H1 (cell line): Measurements from ENCODE around the gene STXBP5. TPM values are rescaled to one million over a fixed set of nuclear protein-coding genes. Genes with fewer than 3 reads are reported as not detected.

Experiments
- CTCF ChIA-PET: fragments of 300-600 bp; sonication (Branson Sonifier 250); formaldehyde crosslinking; loops from one replicate; lab custom pipeline; 2021; ENCODE audit not compliant: partially characterized antibody; lab: Charles Lee
- POLR2A ChIA-PET: fragments of 300-600 bp; sonication (Branson Sonifier 250); formaldehyde crosslinking; loops from one replicate; lab custom pipeline; 2021; ENCODE audit warnings: inconsistent platforms; ENCODE audit not compliant: partially characterized antibody; lab: Charles Lee
- DNase-seq, 2 experiments: peaks; one replicate each; pipeline versions ENCODE4 v3.0.0 to v3.0.0-alpha.2; 2010 to 2022; ENCODE audit warnings: low spot score in 2 of 2, low read depth in 1 of 2, mixed read lengths in 1 of 2
- FAIRE-seq: peaks from 2 replicates; lab custom pipeline; 2011; peaks lifted over from hg19 to GRCh38; lab: Jason Lieb, UNC
- H2AFZ ChIP-seq: 2 replicates; pipeline ENCODE4 v1.8.1; 2012; ENCODE audit warnings: low read length, inconsistent platforms
- H2AK5ac ChIP-seq: 2 replicates; pipeline ENCODE4 v1.6.1; 2013; ENCODE audit warnings: low read depth, low read length
- H2BK120ac ChIP-seq: replicated peaks from 2 replicates; pipeline ENCODE3; 2013; ENCODE audit warnings: low read depth, low read length, inconsistent platforms
- H2BK12ac ChIP-seq: 2 replicates; pipeline ENCODE4 v1.6.1; 2013; ENCODE audit warnings: low read depth, low read length
- H2BK15ac ChIP-seq: 2 replicates; pipeline ENCODE4 v1.6.1; 2013; ENCODE audit warnings: low read length
- H2BK20ac ChIP-seq: 2 replicates; pipeline ENCODE4 v1.6.1; 2013; ENCODE audit warnings: low read length
- H2BK5ac ChIP-seq: 2 replicates; pipeline ENCODE4 v1.6.1; 2013; ENCODE audit warnings: low read depth, low read length
- H3K14ac ChIP-seq: 2 replicates; pipeline ENCODE4 v1.6.1; 2013; ENCODE audit warnings: inconsistent platforms; ENCODE audit not compliant: insufficient read length
- H3K18ac ChIP-seq: 2 replicates; pipeline ENCODE4 v1.6.1; 2013; ENCODE audit warnings: low read length; ENCODE audit errors: extremely low read depth
- H3K23ac ChIP-seq: 2 replicates; pipeline ENCODE4 v1.6.1; 2013; ENCODE audit warnings: inconsistent platforms; ENCODE audit not compliant: insufficient read length
- H3K23me2 ChIP-seq: 2 replicates; pipeline ENCODE4 v1.6.1; 2013; ENCODE audit warnings: low read depth, low read length
- H3K27ac ChIP-seq: 2 replicates; pipeline ENCODE4 v1.6.1; 2011; ENCODE audit warnings: low read depth, low read length, inconsistent platforms
- H3K27me3 ChIP-seq, 4 experiments: replicated peaks in 1 of 4; 1 replicate in 1 of 4; 2 replicates in 3 of 4; pipeline versions ENCODE4 v1.6.1 to v1.8.1; 2011 to 2013; ENCODE audit warnings: low read length in 3 of 4, mild to moderate bottlenecking in 3 of 4, inconsistent platforms in 2 of 4, mixed read lengths in 2 of 4, moderate library complexity in 1 of 4; ENCODE audit not compliant: control insufficient read depth in 3 of 4, insufficient read depth in 3 of 4; ENCODE audit errors: extremely low read depth in 1 of 4
- H3K36me3 ChIP-seq, 4 experiments: 2 replicates each; pipeline versions ENCODE4 v1.6.1 to v1.8.1; 2011 to 2013; ENCODE audit warnings: mild to moderate bottlenecking in 4 of 4, low read length in 3 of 4, moderate library complexity in 2 of 4, control low read depth in 1 of 4, inconsistent platforms in 1 of 4; ENCODE audit not compliant: insufficient read depth in 4 of 4, control insufficient read depth in 2 of 4
- H3K4ac ChIP-seq: replicated peaks from 2 replicates; pipeline ENCODE3; 2013; ENCODE audit warnings: low read length, low read depth, mixed read lengths, inconsistent platforms; ENCODE audit not compliant: insufficient read length
- H3K4me1 ChIP-seq, 4 experiments: replicated peaks in 1 of 4; 1 replicate in 1 of 4; 2 replicates in 3 of 4; pipeline versions ENCODE4 v1.6.1 to v1.8.1; 2011 to 2013; ENCODE audit warnings: low read length in 3 of 4, inconsistent platforms in 2 of 4, mixed read lengths in 1 of 4; ENCODE audit not compliant: insufficient read depth in 4 of 4, control insufficient read depth in 3 of 4
- H3K4me2 ChIP-seq, 2 experiments: 2 replicates each; pipeline versions ENCODE4 v1.6.1 to v1.8.1; 2011 to 2013; ENCODE audit warnings: low read depth in 2 of 2, low read length in 2 of 2, control low read depth in 1 of 2, inconsistent platforms in 1 of 2, mild to moderate bottlenecking in 1 of 2; ENCODE audit not compliant: insufficient read depth in 1 of 2
- H3K4me3 ChIP-seq, 4 experiments: fragments of 200-600, 300-600 bp in 1 of 4; sonication (generic), shearing (Covaris generic), sonication (Bioruptor Twin) in 1 of 4; 2 replicates each; pipeline versions ENCODE4 v1.5.1 to v1.8.1; 2011 to 2016; ENCODE audit warnings: low read length in 4 of 4, low read depth in 3 of 4, control low read depth in 2 of 4, inconsistent platforms in 2 of 4, mild to moderate bottlenecking in 2 of 4, mixed read lengths in 1 of 4, moderate library complexity in 1 of 4; ENCODE audit not compliant: insufficient read depth in 2 of 4; ENCODE audit errors: extremely low read depth in 1 of 4
- H3K56ac ChIP-seq: replicated peaks from 2 replicates; pipeline ENCODE3; 2013; ENCODE audit warnings: low read depth, mild to moderate bottlenecking, mixed read lengths, low read length, inconsistent platforms; ENCODE audit not compliant: insufficient read length
- H3K79me1 ChIP-seq: 2 replicates; pipeline ENCODE4 v1.6.1; 2013; ENCODE audit warnings: low read depth, low read length, control low read depth
- H3K79me2 ChIP-seq, 2 experiments: 2 replicates each; pipeline versions ENCODE4 v1.6.1 to v1.8.1; 2012 to 2013; ENCODE audit warnings: low read length in 2 of 2, mild to moderate bottlenecking in 2 of 2, inconsistent platforms in 1 of 2; ENCODE audit not compliant: insufficient read depth in 2 of 2, control insufficient read depth in 1 of 2
- H3K9ac ChIP-seq, 4 experiments: replicated peaks in 1 of 4; 1 replicate in 1 of 4; 2 replicates in 3 of 4; pipeline versions ENCODE4 v1.6.1 to v1.8.1; 2011 to 2013; ENCODE audit warnings: low read depth in 3 of 4, low read length in 3 of 4, control low read depth in 2 of 4, mild to moderate bottlenecking in 2 of 4, moderate library complexity in 2 of 4, inconsistent platforms in 1 of 4; ENCODE audit errors: extremely low read depth in 1 of 4
- H3K9me3 ChIP-seq, 2 experiments: 2 replicates each; pipeline versions ENCODE4 v1.6.1 to v1.8.1; 2012 to 2013; ENCODE audit warnings: mild to moderate bottlenecking in 2 of 2, moderate library complexity in 2 of 2, control low read depth in 1 of 2, inconsistent platforms in 1 of 2, low read depth in 1 of 2, low read length in 1 of 2, mixed read lengths in 1 of 2; ENCODE audit not compliant: insufficient read depth in 2 of 2
- H4K20me1 ChIP-seq, 2 experiments: replicated peaks in 1 of 2; 2 replicates each; pipeline versions ENCODE3 to v1.8.1; 2011 to 2013; ENCODE audit warnings: inconsistent platforms in 2 of 2, low read length in 2 of 2, mild to moderate bottlenecking in 1 of 2; ENCODE audit not compliant: insufficient read depth in 2 of 2, control insufficient read depth in 1 of 2
- H4K5ac ChIP-seq: 2 replicates; pipeline ENCODE4 v1.6.1; 2013; ENCODE audit warnings: low read length, low read depth, mixed read lengths, inconsistent platforms; ENCODE audit not compliant: insufficient read length
- H4K8ac ChIP-seq: 2 replicates; pipeline ENCODE4 v1.8.0; 2013; ENCODE audit warnings: mild to moderate bottlenecking, moderate library complexity, low read length, inconsistent platforms; ENCODE audit not compliant: insufficient read depth; ENCODE audit errors: extremely low read depth
- H4K91ac ChIP-seq: replicated peaks from 2 replicates; pipeline ENCODE3; 2013; ENCODE audit warnings: low read length, mixed read lengths, inconsistent platforms; ENCODE audit not compliant: insufficient read length
- CREB1 ChIP-seq: IDR thresholded peaks from 2 replicates; pipeline ENCODE4 v1.6.1; 2012; ENCODE audit warnings: inconsistent platforms
- CTBP2 ChIP-seq: IDR thresholded peaks from 2 replicates; pipeline ENCODE4 v1.7.0; 2011; ENCODE audit warnings: borderline replicate concordance, mild to moderate bottlenecking, moderate library complexity, mixed read lengths, low read length; ENCODE audit not compliant: insufficient read depth, insufficient read length
- SP1 ChIP-seq: IDR thresholded peaks from 2 replicates; pipeline ENCODE4 v1.6.1; 2011; ENCODE audit warnings: low read depth, low read length
- WGBS, 2 experiments: shearing (Covaris generic) in 1 of 2; methylation state at CpG; one replicate each; pipeline versions ENCODE4 v1.1.6 to v1.1.7; 2013 to 2015; ENCODE audit warnings: low lambda C conversion rate in 2 of 2, mixed read lengths in 2 of 2, inconsistent platforms in 1 of 2, low coverage in 1 of 2, missing lambda C conversion rate in 1 of 2; ENCODE audit not compliant: insufficient replicate concordance in 2 of 2, insufficient coverage in 1 of 2, insufficient read length in 1 of 2; ENCODE audit errors: extremely low coverage in 1 of 2, missing lambda C conversion rate in 1 of 2; 5-methylcytosine and 5-hydroxymethylcytosine counted together
- polyA plus RNA-seq, 7 experiments: library from polyadenylated mRNA; depleted of rRNA in 3 of 7; stranded (reverse) in 5 of 7; unstranded in 2 of 7; fragments of >200 nt in 5 of 7; fragments of 200-250 nt in 2 of 7; gene quantifications; 1 replicate in 5 of 7; 2 replicates in 1 of 7; 4 replicates in 1 of 7; pipeline versions ENCODE4 v1.2.1 to v1.2.3, GENCODE V29; 2011 to 2013; ENCODE audit warnings: missing spikeins in 2 of 7, mixed read lengths in 2 of 7
- total RNA-seq: library from RNA; stranded (reverse); fragmentation: NEBNext Ultra II Directional; extraction: Animal tissue kit (Norgen Biotek cat#: 25700); gene quantifications from 2 replicates; pipeline ENCODE4 v1.2.1, GENCODE V29; 2021

Gene STXBP5
- total and polyA plus RNA-seq, 2 of the 8 experiments (the other 6 are each of a cell fraction or from before 2014, with no cell fraction given) = 2.7 to 10.8 TPM

- H3K9ac ChIP-seq = no peak overlapping the region
- no peak overlapping the region for H3K18ac ChIP-seq
- H3K4me3 ChIP-seq = no peak overlapping the region
- H2BK12ac ChIP-seq = no peak overlapping the region
- no peaks in the 10 kb centered on the region for H3K79me1 ChIP-seq
- H2BK20ac ChIP-seq = no peak overlapping the region
- peaks cover 0 to 2% (median 0%) of the 10 kb centered on the region in 4 experiments; a peak in 1 of 8 replicates for H3K36me3 ChIP-seq
- no peak overlapping the region for H2BK120ac ChIP-seq
- ChIA-PET POLR2A (interaction anchor here (2.0 kb wide), 1 partner anchor 9 kb away, joined by 4 read pairs; no protein-coding TSS in a partner anchor), CTCF (interaction anchor here (0.8 kb wide), 1 partner anchor 10 kb away, joined by 4 read pairs; no protein-coding TSS in a partner anchor)
- no peak for DNase-seq
- H3K23me2 ChIP-seq = no peaks in the 10 kb centered on the region
- no peaks in the 10 kb centered on the region for H3K9me3 ChIP-seq
- no peak overlapping the region for H3K4ac ChIP-seq
- no peak overlapping the region for H3K56ac ChIP-seq
- H4K5ac ChIP-seq = no peak overlapping the region
- no peak overlapping the region for H2AK5ac ChIP-seq
- H3K4me2 ChIP-seq = no peak overlapping the region
- TF ChIP-seq CREB1 (no peak), CTBP2 (no peak), SP1 (no peak)
- no peak overlapping the region for H3K27ac ChIP-seq
- H3K27me3 ChIP-seq = no peaks in the 10 kb centered on the region
- no peak overlapping the region for H2BK5ac ChIP-seq
- no peak for FAIRE-seq
- 0 out of 7 replicates have a peak, but pooled peaks cover 0 to 2% (median 0%) of the 10 kb centered on the region in 4 experiments for H3K4me1 ChIP-seq
- no peak overlapping the region for H4K8ac ChIP-seq
- H3K79me2 ChIP-seq = peaks cover 0 to 16% of the 10 kb centered on the region in 2 experiments; a peak in 2 of 4 replicates
- no peaks in the 10 kb centered on the region for H4K20me1 ChIP-seq
- no peak overlapping the region for H2AFZ ChIP-seq
- H4K91ac ChIP-seq = no peak overlapping the region
- no peak overlapping the region for H3K14ac ChIP-seq
- no peak overlapping the region for H2BK15ac ChIP-seq
- no peak overlapping the region for H3K23ac ChIP-seq
- 97% methylated on average over 2 of the region's 2 CpGs; no CpG with 5 or more reads in 1 of the 2 experiments for WGBS, 2 experiments
Measured at GRCh38 chr6:147211349-147211748, 7.1 kb downstream of the STXBP5 start.
